ENCODE data around the gene MAML3.

MAML3 gene

GRCh38 chr4:139754938-139755337 is 399.0 kb downstream of the MAML3 start:
- DNase-seq (ENCODE audit: low read depth, low spot score): no peak
- POLR2A ChIA-PET: no interaction called here
- CTCF ChIA-PET: no interaction called here
- TF ChIP-seq CTCF (IDR thresholded peaks at IDR 0.05; ENCODE audit: insufficient read depth, low read length, missing control alignments): no peak
- H3K4me3 ChIP-seq (ENCODE audit: low read depth, low read length): no peak overlapping the region

GRCh38 chr4:139753686-139754085 is 400.3 kb downstream of the MAML3 start:
- ChIA-PET POLR2A (no interaction called here), CTCF (no interaction called here)
- TF ChIP-seq CTCF (IDR thresholded peaks at IDR 0.05; ENCODE audit: insufficient read depth, low read length, missing control alignments): no peak
- no peak for DNase-seq (ENCODE audit: low read depth, low spot score)
- no peak overlapping the region for H3K4me3 ChIP-seq (ENCODE audit: low read depth, low read length)

- no peak for TF ChIP-seq CTCF (IDR thresholded peaks at IDR 0.05; ENCODE audit: insufficient read depth, low read length, missing control alignments)
- CTCF ChIA-PET: interaction anchor here (0.6 to 1.4 kb wide), 2 partner anchors 9 to 373 kb away, joined by 3 to 11 read pairs; no protein-coding TSS in a partner anchor
- H3K4me3 ChIP-seq (ENCODE audit: low read depth, low read length): no peak overlapping the region
- POLR2A ChIA-PET: no interaction called here
- no peak for DNase-seq (ENCODE audit: low read depth, low spot score)
Observed at GRCh38 chr4:139749835-139750498, 404.0 kb downstream of the MAML3 start.

- no peak overlapping the region for H3K4me3 ChIP-seq (ENCODE audit: low read depth, low read length)
- POLR2A ChIA-PET: no interaction called here
- CTCF ChIA-PET: interaction anchor here (0.8 to 1.4 kb wide), 2 partner anchors 8 to 11 kb away, joined by 3 to 11 read pairs; no protein-coding TSS in a partner anchor
- TF ChIP-seq CTCF (IDR thresholded peaks at IDR 0.05; ENCODE audit: insufficient read depth, low read length, missing control alignments): no peak
- DNase-seq (ENCODE audit: low read depth, low spot score): no peak
Observed at GRCh38 chr4:139749338-139749737, 404.6 kb downstream of the MAML3 start.

- DNase-seq (ENCODE audit: low read depth, low spot score): no peak
- ChIA-PET POLR2A (no interaction called here), CTCF (no interaction called here)
- H3K4me3 ChIP-seq (ENCODE audit: low read depth, low read length): no peak overlapping the region
- no peak for TF ChIP-seq CTCF (IDR thresholded peaks at IDR 0.05; ENCODE audit: insufficient read depth, low read length, missing control alignments)
Observed at GRCh38 chr4:139746431-139747171, 407.4 kb downstream of the MAML3 start.

- CTCF ChIA-PET: interaction anchor here (1.5 to 1.9 kb wide), 2 partner anchors 11 to 581 kb away, joined by 4 to 6 read pairs; no protein-coding TSS in a partner anchor
- DNase-seq (ENCODE audit: low read depth, low spot score): no peak
- POLR2A ChIA-PET: no interaction called here
- H3K4me3 ChIP-seq (ENCODE audit: low read depth, low read length): no peak overlapping the region
- no peak for TF ChIP-seq CTCF (IDR thresholded peaks at IDR 0.05; ENCODE audit: insufficient read depth, low read length, missing control alignments)
Observed at GRCh38 chr4:139745111-139745639, 408.8 kb downstream of the MAML3 start.

Measured in AG04449 (cell line).